Stimulated activated CD8-positive, alpha-beta memory T cell treated with anti-CD3 and anti-CD28 coated beads, Interleukin-7, amount 100 ng/mL, for 1 hour (primary cell): ENCODE results near the gene MEX3C.

ENCODE experiments used
- DNase-seq, 2 donors: peaks; one replicate each; pipeline ENCODE4 v3.0.0-alpha.2; 2020; ENCODE audit warnings: low read depth in 2 of 2

The MEX3C gene

GRCh38 chr18:51153659-51154371, 43.7 kb downstream of the MEX3C start:
- peak; percentile 15 to 23 for DNase-seq

GRCh38 chr18:51151568-51152511, 45.6 kb downstream of the MEX3C start:
- peak; percentile 30 to 53 for DNase-seq

- no peak for DNase-seq
Observed at GRCh38 chr18:51151185-51151567, 46.3 kb downstream of the MEX3C start.

GRCh38 chr18:51150113-51150700, 47.3 kb downstream of the MEX3C start:
- no peak for DNase-seq

- no peak for DNase-seq
Observed at GRCh38 chr18:51149670-51150069, 47.8 kb downstream of the MEX3C start.

GRCh38 chr18:51146909-51147308, 50.6 kb downstream of the MEX3C start:
- DNase-seq: no peak

- DNase-seq: no peak
Observed at GRCh38 chr18:51138936-51139335, 58.5 kb downstream of the MEX3C start.

GRCh38 chr18:51137891-51138290, 59.6 kb downstream of the MEX3C start:
- DNase-seq: no peak

- DNase-seq: no peak
Observed at GRCh38 chr18:51137026-51137729, 60.3 kb downstream of the MEX3C start.

- no peak for DNase-seq
Observed at GRCh38 chr18:51135795-51136194, 61.7 kb downstream of the MEX3C start.

- no peak for DNase-seq
Observed at GRCh38 chr18:51135364-51135763, 62.1 kb downstream of the MEX3C start.

GRCh38 chr18:51134721-51135120, 62.8 kb downstream of the MEX3C start:
- DNase-seq: no peak

GRCh38 chr18:51133580-51134160, 63.8 kb downstream of the MEX3C start:
- DNase-seq: no peak

- DNase-seq: no peak
Observed at GRCh38 chr18:51132256-51132935, 65.1 kb downstream of the MEX3C start.

- no peak for DNase-seq
Observed at GRCh38 chr18:51128533-51128932, 68.9 kb downstream of the MEX3C start.

- DNase-seq: no peak
Observed at GRCh38 chr18:51127664-51128063, 69.8 kb downstream of the MEX3C start.

- DNase-seq: no peak
Observed at GRCh38 chr18:51125976-51126375, 71.5 kb downstream of the MEX3C start.
